Mesenchymal stem cell (in vitro differentiated cells and primary cell): ENCODE results near the gene RBM15.

Experiments used
- DNase-seq: peaks from one replicate; pipeline ENCODE4 v3.0.0-alpha.2; 2013
- H2AFZ ChIP-seq: one replicate; pipeline ENCODE4 v1.6.1; 2013; ENCODE audit warnings: low read depth, mild to moderate bottlenecking, control low read depth, inconsistent platforms, low read length, moderate library complexity
- H2AK5ac ChIP-seq: 2 replicates; pipeline ENCODE4 v1.6.1; 2013; ENCODE audit warnings: low read length, moderate library complexity, mild to moderate bottlenecking, inconsistent platforms; ENCODE audit not compliant: severe bottlenecking
- H2BK120ac ChIP-seq: one replicate; pipeline ENCODE4 v1.6.1; 2013; ENCODE audit warnings: low read depth, mild to moderate bottlenecking, inconsistent platforms, low read length, moderate library complexity
- H2BK12ac ChIP-seq, 2 experiments: one replicate each; pipeline ENCODE4 v1.6.1; 2013; ENCODE audit warnings: inconsistent platforms in 2 of 2, low read length in 2 of 2, mild to moderate bottlenecking in 2 of 2, moderate library complexity in 2 of 2, control low read depth in 1 of 2
- H2BK15ac ChIP-seq: one replicate; pipeline ENCODE4 v1.6.1; 2013; ENCODE audit warnings: mild to moderate bottlenecking, low read depth, inconsistent platforms; ENCODE audit not compliant: poor library complexity, severe bottlenecking
- H2BK5ac ChIP-seq: 2 replicates; pipeline ENCODE4 v1.6.1; 2013; ENCODE audit warnings: low read depth, mild to moderate bottlenecking, low read length, control low read depth, inconsistent platforms; ENCODE audit not compliant: poor library complexity, severe bottlenecking
- H3K14ac ChIP-seq, 2 experiments: one replicate each; pipeline ENCODE4 v1.6.1; 2013; ENCODE audit warnings: inconsistent platforms in 2 of 2, low read length in 2 of 2, control low read depth in 1 of 2, mild to moderate bottlenecking in 1 of 2, moderate library complexity in 1 of 2
- H3K18ac ChIP-seq, 2 experiments: one replicate each; pipeline ENCODE4 v1.6.1; 2013; ENCODE audit warnings: inconsistent platforms in 2 of 2, low read length in 2 of 2, control low read depth in 1 of 2, low read depth in 1 of 2, mild to moderate bottlenecking in 1 of 2
- H3K23ac ChIP-seq, 2 experiments: one replicate each; pipeline ENCODE4 v1.6.1; 2013; ENCODE audit warnings: inconsistent platforms in 2 of 2, low read length in 2 of 2, mild to moderate bottlenecking in 2 of 2, moderate library complexity in 2 of 2, control low read depth in 1 of 2
- H3K27ac ChIP-seq: 2 replicates; pipeline ENCODE4 v1.5.1; 2013; ENCODE audit warnings: mild to moderate bottlenecking, moderate library complexity, low read length, control low read depth, inconsistent platforms; ENCODE audit not compliant: poor library complexity, severe bottlenecking
- H3K27me3 ChIP-seq, 2 experiments: 2 replicates each; pipeline versions ENCODE4 v1.6.1 to v1.7.0; 2013; ENCODE audit warnings: low read length in 2 of 2, mild to moderate bottlenecking in 2 of 2, moderate library complexity in 2 of 2, control low read depth in 1 of 2, inconsistent platforms in 1 of 2; ENCODE audit not compliant: control insufficient read depth in 1 of 2, insufficient read depth in 1 of 2
- H3K36me3 ChIP-seq, 2 experiments: 2 replicates each; pipeline versions ENCODE4 v1.6.1 to v1.7.0; 2013; ENCODE audit warnings: low read length in 2 of 2, control low read depth in 1 of 2, inconsistent platforms in 1 of 2, low read depth in 1 of 2, mild to moderate bottlenecking in 1 of 2; ENCODE audit not compliant: insufficient read depth in 2 of 2, control insufficient read depth in 1 of 2
- H3K4ac ChIP-seq, 2 experiments: one replicate each; pipeline ENCODE4 v1.6.1; 2013; ENCODE audit warnings: inconsistent platforms in 2 of 2, low read length in 2 of 2, mild to moderate bottlenecking in 2 of 2, moderate library complexity in 2 of 2, control low read depth in 1 of 2, low read depth in 1 of 2
- H3K4me1 ChIP-seq: 2 replicates; pipeline ENCODE4 v1.6.1; 2013; ENCODE audit warnings: low read depth, low read length, control low read depth; ENCODE audit not compliant: control insufficient read depth, insufficient read depth
- H3K4me2 ChIP-seq: 2 replicates; pipeline ENCODE4 v1.6.1; 2013; ENCODE audit warnings: low read length, mild to moderate bottlenecking, inconsistent platforms; ENCODE audit not compliant: poor library complexity, severe bottlenecking
- H3K4me3 ChIP-seq, 2 experiments: 2 replicates each; pipeline versions ENCODE4 v1.5.1 to v1.7.0; 2013; ENCODE audit warnings: low read length in 2 of 2, mild to moderate bottlenecking in 2 of 2, control low read depth in 1 of 2, low read depth in 1 of 2; ENCODE audit not compliant: insufficient read depth in 1 of 2
- H3K79me1 ChIP-seq: replicated peaks from 2 replicates; pipeline ENCODE4 v1.6.1; 2013; ENCODE audit warnings: mild to moderate bottlenecking, control low read depth, low read length, inconsistent platforms; ENCODE audit not compliant: poor library complexity, severe bottlenecking
- H3K9ac ChIP-seq: 2 replicates; pipeline ENCODE4 v1.7.0; 2013; ENCODE audit warnings: mild to moderate bottlenecking, low read length, moderate library complexity
- H3K9me3 ChIP-seq: 2 replicates; pipeline ENCODE4 v1.7.0; 2013; ENCODE audit warnings: mild to moderate bottlenecking, low read length; ENCODE audit not compliant: control insufficient read depth
- H4K8ac ChIP-seq: one replicate; pipeline ENCODE4 v1.6.1; 2013; ENCODE audit warnings: inconsistent platforms, mild to moderate bottlenecking, low read length, moderate library complexity
- H4K91ac ChIP-seq: one replicate; pipeline ENCODE4 v1.6.1; 2013; ENCODE audit warnings: mild to moderate bottlenecking, low read length, inconsistent platforms
- WGBS: methylation state at CpG from one replicate; pipeline ENCODE4 v1.1.7; 2013; ENCODE audit warnings: mixed read lengths; 5-methylcytosine and 5-hydroxymethylcytosine counted together

Gene RBM15

GRCh38 chr1:110337704-110338308, 1.4 kb upstream of the RBM15 start:
- DNase-seq: no peak
- peak overlapping the region; percentile 88 to 99 for H3K4ac ChIP-seq
- peak overlapping the region; percentile 90 for H4K91ac ChIP-seq
- peak overlapping the region; percentile 90 for H2AFZ ChIP-seq
- H2BK12ac ChIP-seq: peak overlapping the region in 1 of 2 experiments; percentile 45
- 1% methylated on average over 35 of the region's 36 CpGs for WGBS
- peak overlapping the region; percentile 73 for H2BK120ac ChIP-seq
- peak overlapping the region in 1 of 2 experiments; percentile 68 for H3K14ac ChIP-seq
- H2BK5ac ChIP-seq: peak overlapping the region; percentile 53
- H3K27ac ChIP-seq: peak overlapping the region; percentile 99
- H3K23ac ChIP-seq: peak overlapping the region in 1 of 2 experiments; percentile 77
- H3K18ac ChIP-seq: peak overlapping the region; percentile 79 to 97
- H3K4me3 ChIP-seq: peak overlapping the region; percentile 82 to 93
- peaks cover 19 to 24% of the 10 kb centered on the region in 2 experiments for H3K36me3 ChIP-seq
- H3K9me3 ChIP-seq: no peaks in the 10 kb centered on the region
- peaks cover 8% of the 10 kb centered on the region for H3K79me1 ChIP-seq
- H2AK5ac ChIP-seq: no peak overlapping the region
- peaks cover 21% of the 10 kb centered on the region for H3K4me1 ChIP-seq
- H3K9ac ChIP-seq: peak overlapping the region; percentile 96
- H3K4me2 ChIP-seq: peak overlapping the region; percentile 99
- H3K27me3 ChIP-seq: no peaks in the 10 kb centered on the region
- H2BK15ac ChIP-seq: peak overlapping the region; percentile 90
- peak overlapping the region; percentile 100 for H4K8ac ChIP-seq

DNA sequence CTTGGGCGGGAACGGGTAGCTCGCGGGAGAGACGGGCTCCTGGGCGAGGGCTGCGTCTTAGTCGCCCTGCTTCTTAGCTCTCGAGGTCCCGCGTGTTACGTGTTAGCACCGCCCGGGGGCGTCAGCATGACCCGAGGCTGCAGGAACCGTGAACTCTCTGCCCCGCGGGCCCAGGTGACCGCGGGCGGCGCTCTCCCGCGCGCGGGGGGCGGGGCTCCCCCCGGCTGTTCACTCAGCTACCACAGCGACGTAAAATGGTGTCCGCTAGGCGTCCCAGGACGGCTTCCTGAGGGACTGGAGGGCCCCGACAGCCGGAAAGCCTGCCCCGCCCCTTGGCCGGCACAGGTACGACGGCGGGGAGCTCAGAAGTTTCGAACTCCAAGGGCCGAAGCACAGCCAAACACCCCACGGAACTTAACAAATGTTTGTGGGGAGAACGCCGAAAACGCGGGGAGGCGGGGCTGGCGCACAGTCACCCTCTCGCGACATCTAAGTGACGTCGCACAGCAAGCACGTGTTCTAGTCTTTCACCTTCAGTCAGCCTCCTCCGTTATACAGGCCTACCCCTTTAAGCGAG, 780 bp upstream of the RBM15 start:
- no peaks in the 10 kb centered on the region for H3K27me3 ChIP-seq
- under 1% methylated on average over 53 of the region's 57 CpGs for WGBS

DNA sequence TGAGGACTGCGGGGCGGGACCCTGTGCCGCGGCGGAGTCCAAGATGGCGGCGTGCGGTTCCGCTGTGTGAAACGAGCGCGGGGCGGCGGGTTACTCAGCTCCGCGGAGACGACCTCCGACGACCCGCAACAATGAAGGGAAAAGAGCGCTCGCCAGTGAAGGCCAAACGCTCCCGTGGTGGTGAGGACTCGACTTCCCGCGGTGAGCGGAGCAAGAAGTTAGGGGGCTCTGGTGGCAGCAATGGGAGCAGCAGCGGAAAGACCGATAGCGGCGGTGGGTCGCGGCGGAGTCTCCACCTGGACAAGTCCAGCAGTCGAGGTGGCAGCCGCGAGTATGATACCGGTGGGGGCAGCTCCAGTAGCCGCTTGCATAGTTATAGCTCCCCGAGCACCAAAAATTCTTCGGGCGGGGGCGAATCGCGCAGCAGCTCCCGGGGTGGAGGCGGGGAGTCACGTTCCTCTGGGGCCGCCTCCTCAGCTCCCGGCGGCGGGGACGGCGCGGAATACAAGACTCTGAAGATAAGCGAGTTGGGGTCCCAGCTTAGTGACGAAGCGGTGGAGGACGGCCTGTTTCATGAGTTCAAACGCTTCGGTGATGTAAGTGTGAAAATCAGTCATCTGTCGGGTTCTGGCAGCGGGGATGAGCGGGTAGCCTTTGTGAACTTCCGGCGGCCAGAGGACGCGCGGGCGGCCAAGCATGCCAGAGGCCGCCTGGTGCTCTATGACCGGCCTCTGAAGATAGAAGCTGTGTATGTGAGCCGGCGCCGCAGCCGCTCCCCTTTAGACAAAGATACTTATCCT, 430 bp downstream of the RBM15 start:
- Histone ChIP-seq H3K27ac (peak overlapping the region; percentile 85), H3K4me3 (peak overlapping the region; percentile 79 to 93), H3K4me2 (peak overlapping the region; percentile 86), H3K4ac (peak overlapping the region; percentile 71 to 97), H3K4me1 (peaks cover 21% of the 10 kb centered on the region), H3K18ac (peak overlapping the region; percentile 85 to 92), H2AK5ac (no peak overlapping the region), H4K8ac (peak overlapping the region; percentile 29), H3K14ac (peak overlapping the region in 1 of 2 experiments; percentile 44), H4K91ac (peak overlapping the region; percentile 5), H3K27me3 (no peaks in the 10 kb centered on the region), H3K23ac (no peak overlapping the region), H3K79me1 (peaks cover 8% of the 10 kb centered on the region), H2BK12ac (peak overlapping the region in 1 of 2 experiments; percentile 17), H3K9me3 (no peaks in the 10 kb centered on the region), H3K36me3 (peaks cover 19 to 42% of the 10 kb centered on the region in 2 experiments), H3K9ac (peak overlapping the region; percentile 98), H2BK15ac (peak overlapping the region; percentile 83), H2BK120ac (no peak overlapping the region), H2BK5ac (peak overlapping the region; percentile 48), H2AFZ (peak overlapping the region; percentile 86)
- under 1% methylated on average over 77 of the region's 77 CpGs for WGBS
- DNase-seq: peak; percentile 73

More for the DNA sequence above, 780 bp upstream of the RBM15 start:
- Histone ChIP-seq H3K9me3 (no peaks in the 10 kb centered on the region), H2BK12ac (no peak overlapping the region), H2AK5ac (no peak overlapping the region), H2AFZ (peak overlapping the region; percentile 90), H3K36me3 (peaks cover 19 to 30% of the 10 kb centered on the region in 2 experiments), H3K23ac (no peak overlapping the region), H3K27ac (peak overlapping the region; percentile 99), H3K14ac (no peak overlapping the region), H3K4me1 (peaks cover 21% of the 10 kb centered on the region), H3K4me3 (peak overlapping the region; percentile 82 to 93), H2BK5ac (peak overlapping the region; percentile 92), H3K79me1 (peaks cover 8% of the 10 kb centered on the region), H3K9ac (peak overlapping the region; percentile 96), H4K91ac (peak overlapping the region; percentile 91), H3K18ac (peak overlapping the region; percentile 55 to 97), H3K4ac (peak overlapping the region; percentile 87 to 94), H2BK120ac (no peak overlapping the region), H3K4me2 (peak overlapping the region; percentile 99), H4K8ac (peak overlapping the region; percentile 100), H2BK15ac (peak overlapping the region; percentile 96)
- no peak for DNase-seq

DNA sequence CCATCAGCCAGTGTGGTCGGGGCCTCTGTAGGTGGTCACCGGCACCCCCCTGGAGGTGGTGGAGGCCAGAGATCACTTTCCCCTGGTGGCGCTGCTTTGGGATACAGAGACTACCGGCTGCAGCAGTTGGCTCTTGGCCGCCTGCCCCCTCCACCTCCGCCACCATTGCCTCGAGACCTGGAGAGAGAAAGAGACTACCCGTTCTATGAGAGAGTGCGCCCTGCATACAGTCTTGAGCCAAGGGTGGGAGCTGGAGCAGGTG, 961 bp downstream of the RBM15 start:
- peak overlapping the region; percentile 48 for H2BK5ac ChIP-seq
- DNase-seq: no peak
- 16% methylated on average over 7 of the region's 9 CpGs for WGBS
- H2BK12ac ChIP-seq: peak overlapping the region in 1 of 2 experiments; percentile 16
- peaks cover 19 to 46% of the 10 kb centered on the region in 2 experiments for H3K36me3 ChIP-seq
- H2BK15ac ChIP-seq: no peak overlapping the region
- H3K4me3 ChIP-seq: peak overlapping the region; percentile 79 to 93
- no peak overlapping the region for H2AFZ ChIP-seq
- H2AK5ac ChIP-seq: no peak overlapping the region
- no peak overlapping the region for H3K4ac ChIP-seq
- no peak overlapping the region for H3K18ac ChIP-seq
- no peak overlapping the region for H2BK120ac ChIP-seq
- peaks cover 5% of the 10 kb centered on the region for H3K79me1 ChIP-seq
- H3K4me2 ChIP-seq: peak overlapping the region; percentile 86
- peak overlapping the region in 1 of 2 experiments; percentile 46 for H3K23ac ChIP-seq
- H3K14ac ChIP-seq: peak overlapping the region in 1 of 2 experiments; percentile 39
- peaks cover 21% of the 10 kb centered on the region for H3K4me1 ChIP-seq
- no peak overlapping the region for H4K8ac ChIP-seq
- no peak overlapping the region for H4K91ac ChIP-seq
- H3K9me3 ChIP-seq: no peaks in the 10 kb centered on the region
- no peaks in the 10 kb centered on the region for H3K27me3 ChIP-seq
- peak overlapping the region; percentile 85 for H3K27ac ChIP-seq
- H3K9ac ChIP-seq: peak overlapping the region; percentile 98
